Vagina (tissue), 2 donors: ENCODE data around the gene YAF2. TPM values are rescaled to one million over a fixed set of nuclear protein-coding genes. Genes with fewer than 3 reads are reported as not detected.

Source experiments
- DNase-seq, 2 donors: peaks; one replicate each; pipeline ENCODE4 v3.0.0-alpha.2; 2017; ENCODE audit errors: extremely low spot score in 2 of 2
- H3K27ac ChIP-seq: fragments of 200-600 bp; sonication (generic); one replicate; pipeline ENCODE4 v1.5.1; 2019
- H3K27me3 ChIP-seq: fragments of 200-600 bp; sonication (generic); one replicate; pipeline ENCODE4 v1.5.1; 2019
- H3K36me3 ChIP-seq, 2 donors: fragments of 200-600 bp; sonication (generic); one replicate each; pipeline ENCODE4 v1.5.1; 2017 to 2019
- H3K4me1 ChIP-seq: fragments of 200-600 bp; sonication (generic); one replicate; pipeline ENCODE4 v1.5.1; 2019
- H3K4me3 ChIP-seq, 2 donors: fragments of 200-600 bp; sonication (generic); 1 replicate in 1 of 2; 2 replicates in 1 of 2; pipeline ENCODE4 v1.5.1; 2016 to 2019
- H3K9me3 ChIP-seq: fragments of 200-600 bp; sonication (generic); one replicate; pipeline ENCODE4 v1.5.1; 2019
- POLR2A ChIP-seq, 2 donors: fragments of 450-650 bp; IDR thresholded peaks; one replicate each; pipeline ENCODE4 v1.6.1; 2017; ENCODE audit warnings: antibody characterized with exemption in 2 of 2, mild to moderate bottlenecking in 2 of 2, moderate library complexity in 2 of 2
- POLR2AphosphoS5 ChIP-seq, 2 donors: sonication (generic); formaldehyde crosslinking; IDR thresholded peaks; one replicate each; pipeline ENCODE4 v1.9.0; 2017; ENCODE audit warnings: antibody characterized with exemption in 2 of 2, mild to moderate bottlenecking in 2 of 2, low read depth in 1 of 2; ENCODE audit not compliant: insufficient read depth in 1 of 2
- intact Hi-C: fragments of 100-400 bp; cut with DNase I; formaldehyde crosslinking; loops from one replicate; pipeline ENCODE4 v1.15.1; 2023
- total RNA-seq: library from RNA; depleted of rRNA; stranded (reverse); fragments of >200 nt; gene quantifications from one replicate; pipeline ENCODE4 v1.2.3, GENCODE V29; 2016
- TF ChIP-seq, protein P1 (sequence below), 3 experiments: fragments of 450-650 bp in 2 of 3; fragments of 200-600 bp in 1 of 3; sonication (generic) in 1 of 3; IDR thresholded peaks; one replicate each; pipeline ENCODE4 v1.5.1; 2017 to 2019; ENCODE audit warnings: antibody characterized with exemption in 3 of 3, mild to moderate bottlenecking in 2 of 3, moderate library complexity in 2 of 3

YAF2 gene
- total RNA-seq, 1 donor from 2014 or later, result 23.1 TPM

DNA sequence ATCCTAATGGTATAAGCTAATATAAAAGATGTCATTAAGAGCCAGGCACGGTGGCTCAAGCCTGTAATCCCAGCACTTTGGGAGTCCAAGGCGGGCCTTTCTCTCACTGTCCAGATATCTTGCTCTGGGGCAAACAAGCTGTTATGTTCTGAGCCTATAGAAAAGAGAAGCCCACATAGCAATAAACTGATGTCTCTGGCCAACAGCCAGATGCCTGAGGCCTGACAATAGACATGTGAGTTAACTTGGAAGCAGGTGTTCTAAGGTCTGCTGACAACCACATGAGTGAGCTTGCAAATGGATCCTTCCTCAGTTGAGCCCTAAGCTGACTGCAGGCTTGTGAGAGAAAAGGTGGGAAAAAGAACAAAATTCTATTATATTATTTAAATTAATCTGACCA lies 25.0 kb downstream of the YAF2 start:
- TF ChIP-seq POLR2A (IDR thresholded peaks at IDR 0.05), result no peak
- TF ChIP-seq POLR2AphosphoS5 (IDR thresholded peaks at IDR 0.05; ENCODE audit: insufficient read depth in 1 of 2, low read depth in 1 of 2), result no peak
- TF ChIP-seq, protein P1, sequence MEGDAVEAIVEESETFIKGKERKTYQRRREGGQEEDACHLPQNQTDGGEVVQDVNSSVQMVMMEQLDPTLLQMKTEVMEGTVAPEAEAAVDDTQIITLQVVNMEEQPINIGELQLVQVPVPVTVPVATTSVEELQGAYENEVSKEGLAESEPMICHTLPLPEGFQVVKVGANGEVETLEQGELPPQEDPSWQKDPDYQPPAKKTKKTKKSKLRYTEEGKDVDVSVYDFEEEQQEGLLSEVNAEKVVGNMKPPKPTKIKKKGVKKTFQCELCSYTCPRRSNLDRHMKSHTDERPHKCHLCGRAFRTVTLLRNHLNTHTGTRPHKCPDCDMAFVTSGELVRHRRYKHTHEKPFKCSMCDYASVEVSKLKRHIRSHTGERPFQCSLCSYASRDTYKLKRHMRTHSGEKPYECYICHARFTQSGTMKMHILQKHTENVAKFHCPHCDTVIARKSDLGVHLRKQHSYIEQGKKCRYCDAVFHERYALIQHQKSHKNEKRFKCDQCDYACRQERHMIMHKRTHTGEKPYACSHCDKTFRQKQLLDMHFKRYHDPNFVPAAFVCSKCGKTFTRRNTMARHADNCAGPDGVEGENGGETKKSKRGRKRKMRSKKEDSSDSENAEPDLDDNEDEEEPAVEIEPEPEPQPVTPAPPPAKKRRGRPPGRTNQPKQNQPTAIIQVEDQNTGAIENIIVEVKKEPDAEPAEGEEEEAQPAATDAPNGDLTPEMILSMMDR (IDR thresholded peaks at IDR 0.05), result no peak
- H3K4me3 ChIP-seq, result no peak overlapping the region
- H3K27me3 ChIP-seq, result no peaks in the 10 kb centered on the region
- H3K36me3 ChIP-seq, result peaks cover 0 to 10% of the 10 kb centered on the region in 2 donors
- no peak overlapping the region for H3K27ac ChIP-seq
- H3K4me1 ChIP-seq, result peaks cover 13% of the 10 kb centered on the region
- no peaks in the 10 kb centered on the region for H3K9me3 ChIP-seq
- DNase-seq, result no peak
- intact Hi-C loops, result no loop called here

DNA sequence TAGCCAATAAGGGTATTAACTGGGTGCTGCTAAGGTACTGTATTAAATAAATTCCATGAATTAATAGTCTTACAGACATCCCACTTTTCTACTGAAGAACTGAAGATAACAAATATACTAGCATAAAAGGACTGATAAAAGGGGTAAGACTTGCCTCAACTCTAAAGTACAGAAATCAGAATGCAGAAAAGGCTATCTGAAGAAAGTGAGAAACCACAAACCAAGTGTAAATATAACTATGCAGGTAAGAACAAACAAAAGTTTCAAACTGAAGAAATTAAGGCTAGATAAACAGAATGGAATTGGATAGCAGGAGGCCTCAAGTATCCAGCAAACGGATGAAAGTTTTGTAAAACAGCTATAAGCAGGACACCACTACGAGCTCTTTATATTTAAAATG lies 29.5 kb downstream of the YAF2 start:
- no peaks in the 10 kb centered on the region for H3K9me3 ChIP-seq
- TF ChIP-seq POLR2A (IDR thresholded peaks at IDR 0.05) (no peak), POLR2AphosphoS5 (IDR thresholded peaks at IDR 0.05; ENCODE audit: insufficient read depth in 1 of 2, low read depth in 1 of 2) (no peak)
- TF ChIP-seq, protein P1 (IDR thresholded peaks at IDR 0.05), result no peak
- no peak for DNase-seq
- no peak overlapping the region for H3K27ac ChIP-seq
- no peak overlapping the region for H3K4me3 ChIP-seq
- peaks cover 0 to 10% of the 10 kb centered on the region in 2 donors for H3K36me3 ChIP-seq
- intact Hi-C loops, result no loop called here
- no peaks in the 10 kb centered on the region for H3K27me3 ChIP-seq
- peaks cover 4% of the 10 kb centered on the region for H3K4me1 ChIP-seq

DNA sequence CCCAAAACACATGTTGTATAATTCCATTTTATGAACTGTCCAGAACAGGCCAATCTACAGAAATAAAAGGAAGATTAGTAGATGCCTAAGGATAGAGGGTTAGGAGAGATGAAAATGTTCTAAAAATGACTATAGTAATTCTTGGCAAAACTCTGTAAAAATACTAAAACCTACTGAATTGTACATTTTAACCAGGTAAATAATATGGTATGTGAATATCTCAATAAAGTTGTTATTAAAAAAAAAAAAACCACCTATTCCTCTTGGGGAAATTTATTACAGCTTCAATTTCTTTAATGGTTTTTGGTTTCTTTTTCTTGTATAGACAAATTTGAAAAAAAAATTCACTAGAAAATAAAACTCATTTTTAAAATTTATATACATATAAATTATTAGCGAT lies 33.2 kb downstream of the YAF2 start:
- TF ChIP-seq POLR2AphosphoS5 (IDR thresholded peaks at IDR 0.05; ENCODE audit: insufficient read depth in 1 of 2, low read depth in 1 of 2) (no peak), POLR2A (IDR thresholded peaks at IDR 0.05) (no peak)
- TF ChIP-seq, protein P1 (IDR thresholded peaks at IDR 0.05), result no peak
- H3K9me3 ChIP-seq, result no peaks in the 10 kb centered on the region
- peaks cover 0 to 4% of the 10 kb centered on the region in 2 donors for H3K36me3 ChIP-seq
- no peak overlapping the region for H3K4me3 ChIP-seq
- intact Hi-C loops, result no loop called here
- no peaks in the 10 kb centered on the region for H3K4me1 ChIP-seq
- no peak overlapping the region for H3K27ac ChIP-seq
- no peaks in the 10 kb centered on the region for H3K27me3 ChIP-seq
- no peak for DNase-seq

DNA sequence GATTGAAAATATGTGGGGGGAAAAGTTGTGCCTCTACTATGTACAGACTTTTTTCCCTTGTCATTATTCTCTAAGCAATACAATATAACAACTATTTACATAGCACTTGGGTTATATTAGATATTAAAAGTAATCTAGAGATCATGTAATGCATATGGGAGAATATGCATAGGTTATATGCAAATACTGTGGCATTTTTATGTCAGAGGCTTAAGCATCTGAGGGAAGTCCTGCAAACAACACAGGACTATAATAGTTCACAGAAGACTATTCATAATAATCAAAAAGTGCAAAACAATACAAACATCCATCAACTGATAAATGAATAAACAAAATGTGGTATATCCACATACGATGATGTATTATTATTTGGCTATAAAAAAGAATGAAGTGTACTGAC lies 33.7 kb downstream of the YAF2 start:
- no peak overlapping the region for H3K4me3 ChIP-seq
- no peaks in the 10 kb centered on the region for H3K27me3 ChIP-seq
- DNase-seq, result no peak
- intact Hi-C loops, result no loop called here
- no peaks in the 10 kb centered on the region for H3K9me3 ChIP-seq
- H3K27ac ChIP-seq, result no peak overlapping the region
- TF ChIP-seq, protein P1 (IDR thresholded peaks at IDR 0.05), result no peak
- TF ChIP-seq POLR2AphosphoS5 (IDR thresholded peaks at IDR 0.05; ENCODE audit: insufficient read depth in 1 of 2, low read depth in 1 of 2), result no peak
- TF ChIP-seq POLR2A (IDR thresholded peaks at IDR 0.05), result no peak
- H3K4me1 ChIP-seq, result no peaks in the 10 kb centered on the region
- H3K36me3 ChIP-seq, result no peaks in the 10 kb centered on the region

DNA sequence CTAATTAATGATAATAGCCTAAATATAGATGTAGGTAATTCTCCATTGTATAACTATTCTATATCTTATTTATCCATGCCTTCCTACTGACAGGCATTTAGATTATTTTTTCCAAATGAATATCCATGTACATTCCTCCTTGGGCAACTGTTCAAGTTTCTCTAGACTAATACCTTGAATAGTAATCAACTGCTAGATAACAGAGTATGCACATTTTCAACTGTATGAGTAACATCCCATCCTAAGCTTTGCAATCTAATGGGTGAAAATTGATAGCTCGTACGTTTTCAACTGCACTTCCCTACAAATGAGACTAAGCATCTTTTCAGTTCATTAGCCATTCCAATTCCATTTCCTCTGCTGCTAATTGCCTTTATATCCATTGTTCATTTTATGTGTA lies 37.0 kb downstream of the YAF2 start:
- no peak overlapping the region for H3K27ac ChIP-seq
- H3K4me3 ChIP-seq, result no peak overlapping the region
- no peaks in the 10 kb centered on the region for H3K9me3 ChIP-seq
- H3K36me3 ChIP-seq, result peaks cover 0 to 11% of the 10 kb centered on the region in 2 donors
- TF ChIP-seq POLR2AphosphoS5 (IDR thresholded peaks at IDR 0.05; ENCODE audit: insufficient read depth in 1 of 2, low read depth in 1 of 2), result no peak
- TF ChIP-seq, protein P1 (IDR thresholded peaks at IDR 0.05), result no peak
- no peak for TF ChIP-seq POLR2A (IDR thresholded peaks at IDR 0.05)
- no peaks in the 10 kb centered on the region for H3K27me3 ChIP-seq
- no peaks in the 10 kb centered on the region for H3K4me1 ChIP-seq
- no peak for DNase-seq
- intact Hi-C loops, result no loop called here
